Suprapubic skin (tissue), 4 donors: ENCODE results near the gene PSMB3.
"Not testable (repeated sequence)": the region's sequence is repeated elsewhere in the genome, so short reads cannot be mapped to it uniquely, and the experiment has no call there.

Source experiments
- CTCF ChIP-seq, 2 donors: fragments of 200-600 bp in 1 of 2; fragments of 450-650 bp in 1 of 2; sonication (generic) in 1 of 2; IDR thresholded peaks; one replicate each; pipeline ENCODE4 v1.5.1; 2016 to 2019; ENCODE audit warnings: antibody characterized with exemption in 2 of 2, mild to moderate bottlenecking in 1 of 2, moderate library complexity in 1 of 2
- EP300 ChIP-seq: sonication (generic); formaldehyde crosslinking; IDR thresholded peaks from one replicate; pipeline ENCODE4 v1.6.1; 2017; ENCODE audit warnings: antibody characterized with exemption
- POLR2A ChIP-seq, 2 donors: fragments of 450-650 bp; IDR thresholded peaks; one replicate each; pipeline ENCODE4 v1.6.1; 2017; ENCODE audit warnings: antibody characterized with exemption in 2 of 2, mild to moderate bottlenecking in 2 of 2, moderate library complexity in 2 of 2
- POLR2AphosphoS5 ChIP-seq, 3 donors: sonication (generic); formaldehyde crosslinking; IDR thresholded peaks; one replicate each; pipeline ENCODE4 v1.6.1; 2017; ENCODE audit warnings: antibody characterized with exemption in 3 of 3

GRCh38 chr17:38726145-38726544 is 26.4 kb upstream of the PSMB3 start:
- not testable (repeated sequence) for TF ChIP-seq POLR2A (IDR thresholded peaks at IDR 0.05); CTCF (IDR thresholded peaks at IDR 0.05); EP300; POLR2AphosphoS5 (IDR thresholded peaks at IDR 0.05)
